Stimulated activated CD8-positive, alpha-beta memory T cell treated with anti-CD3 and anti-CD28 coated beads, Interleukin-4, amount 100 ng/mL, for 24 hours (primary cell): Measurements from ENCODE around the gene EVA1B.

Experiments
- DNase-seq: peaks from one replicate; pipeline ENCODE4 v3.0.0-alpha.2; 2020; ENCODE audit warnings: low read depth

The EVA1B gene

GRCh38 chr1:36309397-36309796 lies 14.0 kb downstream of the EVA1B start:
- no peak for DNase-seq

- no peak for DNase-seq
These were observed 15.7 kb downstream of the EVA1B start for GRCh38 chr1:36307601-36308330.

- peak; percentile 88 for DNase-seq
These were observed 16.5 kb downstream of the EVA1B start for GRCh38 chr1:36306902-36307456.

- DNase-seq: no peak
These were observed 17.1 kb downstream of the EVA1B start, which contains the start of gene SH3D21 for GRCh38 chr1:36306210-36306901. Gene SH3D21, plus strand, starts transcription at chr1:36306368. Its CDS starts 53 bp downstream, at chr1:36306421.

- DNase-seq: no peak
These were observed 17.6 kb downstream of the EVA1B start for GRCh38 chr1:36305915-36306209.

- DNase-seq: no peak
These were observed 18.2 kb downstream of the EVA1B start for GRCh38 chr1:36304970-36305914.

- no peak for DNase-seq
These were observed 18.9 kb downstream of the EVA1B start for GRCh38 chr1:36304521-36304920.

GRCh38 chr1:36303650-36304360 lies 19.6 kb downstream of the EVA1B start:
- no peak for DNase-seq

- no peak for DNase-seq
These were observed 20.2 kb downstream of the EVA1B start for GRCh38 chr1:36303244-36303643.

GRCh38 chr1:36301220-36301619 lies 22.2 kb downstream of the EVA1B start:
- no peak for DNase-seq

GRCh38 chr1:36300526-36300925 lies 22.9 kb downstream of the EVA1B start:
- no peak for DNase-seq

GRCh38 chr1:36298640-36299039 lies 24.8 kb downstream of the EVA1B start:
- DNase-seq: no peak

- no peak for DNase-seq
These were observed 26.4 kb downstream of the EVA1B start for GRCh38 chr1:36297062-36297461.

- no peak for DNase-seq
These were observed 28.1 kb downstream of the EVA1B start for GRCh38 chr1:36295390-36295789.

GRCh38 chr1:36287595-36287994 lies 35.9 kb downstream of the EVA1B start:
- DNase-seq: no peak

GRCh38 chr1:36286802-36287201 lies 36.6 kb downstream of the EVA1B start:
- DNase-seq: no peak

GRCh38 chr1:36285443-36286101 lies 37.9 kb downstream of the EVA1B start:
- DNase-seq: no peak

- no peak for DNase-seq
These were observed 38.9 kb downstream of the EVA1B start for GRCh38 chr1:36284517-36284916.

GRCh38 chr1:36284061-36284460 lies 39.4 kb downstream of the EVA1B start:
- no peak for DNase-seq

GRCh38 chr1:36279789-36280296 lies 43.6 kb downstream of the EVA1B start:
- DNase-seq: no peak
